ACC112 (cell line): ENCODE results near the gene FLACC1.

Experiments
- H2AFZ ChIP-seq: fragments of 200-600 bp; sonication (generic); one replicate; pipeline ENCODE4 v1.6.0; 2017; ENCODE audit warnings: antibody characterized with exemption, low read length; ENCODE audit not compliant: unreplicated experiment
- H3K27ac ChIP-seq: fragments of 200-600 bp; sonication (generic); 2 replicates; pipeline ENCODE4 v1.5.1; 2014; ENCODE audit warnings: low read depth, mild to moderate bottlenecking, antibody characterized with exemption, low read length, moderate library complexity
- H3K27me3 ChIP-seq: fragments of 200-600 bp; sonication (generic); 2 replicates; pipeline ENCODE4 v1.6.1; 2014; ENCODE audit warnings: mild to moderate bottlenecking, antibody characterized with exemption, low read length, moderate library complexity, mixed read lengths; ENCODE audit not compliant: insufficient read depth
- H3K36me3 ChIP-seq: fragments of 200-600 bp; sonication (generic); 2 replicates; pipeline ENCODE4 v1.6.1; 2016; ENCODE audit warnings: mild to moderate bottlenecking, antibody characterized with exemption, low read length, moderate library complexity, mixed read lengths; ENCODE audit not compliant: insufficient read depth
- H3K4me1 ChIP-seq: fragments of 200-600 bp; sonication (generic); one replicate; pipeline ENCODE4 v1.6.1; 2016; ENCODE audit warnings: low read length, mixed read lengths; ENCODE audit not compliant: insufficient read depth, unreplicated experiment, control insufficient read depth
- H3K4me3 ChIP-seq: fragments of 200-600 bp; sonication (generic); 2 replicates; pipeline ENCODE4 v1.5.1; 2014; ENCODE audit warnings: mild to moderate bottlenecking, low read depth, low read length
- H3K79me2 ChIP-seq: fragments of 200-600 bp; sonication (generic); one replicate; pipeline ENCODE4 v1.6.0; 2016; ENCODE audit warnings: low read length; ENCODE audit not compliant: control insufficient read depth, unreplicated experiment, insufficient read depth

Gene FLACC1

DNA sequence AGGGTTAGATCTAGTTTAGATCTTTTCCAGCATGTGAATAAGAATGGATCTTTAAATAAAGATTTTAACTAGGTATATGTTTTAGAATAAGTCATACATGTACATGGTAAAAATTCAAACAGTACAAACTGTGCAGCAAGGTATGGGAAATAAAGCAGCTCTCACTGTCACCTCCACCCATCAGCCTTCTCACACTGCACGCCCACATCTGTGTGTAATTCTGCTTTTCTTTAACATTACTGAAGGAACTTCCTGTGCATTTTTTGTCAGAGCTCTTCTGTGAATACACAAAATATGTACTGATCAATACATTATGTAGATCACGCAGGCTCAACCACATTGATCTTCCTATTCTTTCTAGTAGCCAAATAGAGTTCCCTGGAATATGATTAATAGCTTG is 93.4 kb downstream of the FLACC1 start:
- Histone ChIP-seq H3K4me3 (peak overlapping the region; percentile 54; the same call in 1 of the 2 replicates), H3K4me1 (peaks cover 48% of the 10 kb centered on the region), H2AFZ (no peak overlapping the region), H3K36me3 (no peaks in the 10 kb centered on the region), H3K27ac (no peak overlapping the region), H3K79me2 (peaks cover 61% of the 10 kb centered on the region), H3K27me3 (no peaks in the 10 kb centered on the region)

DNA sequence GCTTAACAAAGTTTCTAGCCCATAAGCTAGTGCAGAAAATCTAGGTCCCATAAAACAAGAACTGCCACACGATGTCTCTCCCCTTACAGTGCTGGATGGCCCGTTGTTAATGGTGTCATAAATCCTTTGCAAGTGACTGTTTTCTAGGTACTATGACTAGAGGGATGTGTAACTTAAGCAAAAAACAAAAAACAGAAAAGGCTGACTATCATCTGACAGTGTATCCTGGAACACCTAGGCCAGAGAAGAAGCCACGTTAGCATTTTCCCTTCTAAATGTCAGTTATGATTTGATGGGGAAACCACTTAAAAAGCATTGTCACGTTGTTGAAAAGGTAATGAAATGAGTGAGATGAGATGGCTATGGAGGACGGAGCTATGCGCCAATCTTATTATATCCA is 94.4 kb downstream of the FLACC1 start:
- Histone ChIP-seq H3K4me1 (peaks cover 48% of the 10 kb centered on the region), H3K79me2 (peaks cover 63% of the 10 kb centered on the region), H3K4me3 (peak overlapping the region; percentile 31), H2AFZ (no peak overlapping the region), H3K36me3 (no peaks in the 10 kb centered on the region), H3K27me3 (no peaks in the 10 kb centered on the region), H3K27ac (no peak overlapping the region)

DNA sequence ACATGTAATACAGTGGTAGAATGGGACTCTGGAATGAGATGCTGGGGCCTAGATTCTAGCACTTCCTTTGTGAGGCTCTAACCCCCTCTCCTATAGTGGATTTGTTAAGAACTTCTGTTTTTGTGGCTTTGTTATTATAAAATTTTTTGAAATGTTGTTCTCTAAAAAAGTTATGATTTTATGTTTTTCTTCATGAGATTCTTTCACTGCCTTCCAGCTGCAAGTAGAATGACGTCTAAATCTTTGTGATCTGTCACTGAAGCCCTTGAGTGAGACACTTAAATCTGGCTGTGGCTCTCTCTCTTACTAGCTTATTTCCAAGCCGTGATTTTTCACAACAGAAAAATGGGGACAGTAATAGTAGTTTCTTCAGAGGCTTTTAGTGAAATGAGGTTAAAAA is 95.2 kb downstream of the FLACC1 start:
- H3K27ac ChIP-seq = no peak overlapping the region
- no peak overlapping the region for H2AFZ ChIP-seq
- H3K27me3 ChIP-seq = no peaks in the 10 kb centered on the region
- H3K79me2 ChIP-seq = peaks cover 63% of the 10 kb centered on the region
- peaks cover 52% of the 10 kb centered on the region for H3K4me1 ChIP-seq
- H3K4me3 ChIP-seq = peak overlapping the region; percentile 63
- H3K36me3 ChIP-seq = no peaks in the 10 kb centered on the region

DNA sequence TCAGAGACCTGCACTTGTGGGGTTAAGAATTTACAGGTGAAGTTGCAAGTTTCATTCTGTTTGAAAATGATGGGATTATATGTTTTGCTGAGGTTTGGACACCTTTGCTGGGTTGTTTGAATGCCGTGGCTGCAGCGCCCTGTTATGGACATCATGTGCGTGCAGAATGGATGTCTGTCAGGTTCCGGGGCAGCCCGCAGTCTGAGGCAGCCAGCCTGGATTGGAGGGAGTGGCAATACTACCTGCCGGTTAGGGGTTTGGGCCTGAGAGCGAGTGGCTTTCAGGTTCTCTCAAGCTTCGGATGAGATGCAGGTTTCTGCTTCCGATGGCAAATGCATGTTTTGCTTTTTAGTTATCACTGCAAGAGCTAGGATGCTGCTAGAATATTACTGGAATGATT is 95.7 kb downstream of the FLACC1 start:
- Histone ChIP-seq H3K27ac (no peak overlapping the region), H3K4me3 (peak overlapping the region; percentile 63)

DNA sequence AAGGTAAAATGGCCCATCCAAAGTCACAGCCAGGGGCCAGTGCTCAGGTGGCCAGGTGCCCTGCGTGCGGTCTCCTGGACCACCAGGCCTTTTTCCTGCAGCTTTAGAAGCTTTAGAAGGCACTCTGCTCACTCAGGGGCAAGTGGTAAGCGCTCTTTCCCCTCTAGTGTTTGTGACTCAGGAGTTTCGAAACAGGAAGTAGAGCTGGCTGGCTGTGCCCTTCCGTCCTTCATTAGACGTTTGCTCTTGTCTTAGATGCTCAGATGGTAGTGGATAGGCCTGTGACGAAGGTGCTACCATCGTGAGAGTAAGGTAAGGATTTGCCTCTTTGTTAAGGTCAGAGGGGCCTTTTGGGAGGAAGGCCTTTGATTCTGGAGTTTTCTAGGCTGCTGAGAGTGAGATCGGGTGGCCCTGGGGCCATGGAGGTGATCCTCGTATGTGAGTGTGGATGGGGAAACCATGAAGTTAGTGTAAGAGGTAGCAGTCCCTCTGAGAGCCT is 96.8 kb downstream of the FLACC1 start, which contains the start of gene CASP8:
TSS of gene CASP8 (plus strand) at position 235 of the 499 bp plus-strand sequence. CDS start 5,951 bp downstream, outside the sequence.
- H3K36me3 ChIP-seq = no peaks in the 10 kb centered on the region
- peaks cover 52% of the 10 kb centered on the region for H3K4me1 ChIP-seq
- peak within 1 kb of the TSS; percentile 81 for H3K4me3 ChIP-seq
- peak within 1 kb of the TSS; percentile 97 for H3K27ac ChIP-seq
- H3K27me3 ChIP-seq = no peaks in the 10 kb centered on the region
- peaks cover 57% of the 10 kb centered on the region for H3K79me2 ChIP-seq
- peak within 1 kb of the TSS; percentile 49 for H2AFZ ChIP-seq

More for the DNA sequence above, 95.7 kb downstream of the FLACC1 start:
- no peak overlapping the region for H2AFZ ChIP-seq
- peaks cover 63% of the 10 kb centered on the region for H3K79me2 ChIP-seq
- H3K36me3 ChIP-seq = no peaks in the 10 kb centered on the region
- H3K4me1 ChIP-seq = peaks cover 52% of the 10 kb centered on the region
- no peaks in the 10 kb centered on the region for H3K27me3 ChIP-seq

DNA sequence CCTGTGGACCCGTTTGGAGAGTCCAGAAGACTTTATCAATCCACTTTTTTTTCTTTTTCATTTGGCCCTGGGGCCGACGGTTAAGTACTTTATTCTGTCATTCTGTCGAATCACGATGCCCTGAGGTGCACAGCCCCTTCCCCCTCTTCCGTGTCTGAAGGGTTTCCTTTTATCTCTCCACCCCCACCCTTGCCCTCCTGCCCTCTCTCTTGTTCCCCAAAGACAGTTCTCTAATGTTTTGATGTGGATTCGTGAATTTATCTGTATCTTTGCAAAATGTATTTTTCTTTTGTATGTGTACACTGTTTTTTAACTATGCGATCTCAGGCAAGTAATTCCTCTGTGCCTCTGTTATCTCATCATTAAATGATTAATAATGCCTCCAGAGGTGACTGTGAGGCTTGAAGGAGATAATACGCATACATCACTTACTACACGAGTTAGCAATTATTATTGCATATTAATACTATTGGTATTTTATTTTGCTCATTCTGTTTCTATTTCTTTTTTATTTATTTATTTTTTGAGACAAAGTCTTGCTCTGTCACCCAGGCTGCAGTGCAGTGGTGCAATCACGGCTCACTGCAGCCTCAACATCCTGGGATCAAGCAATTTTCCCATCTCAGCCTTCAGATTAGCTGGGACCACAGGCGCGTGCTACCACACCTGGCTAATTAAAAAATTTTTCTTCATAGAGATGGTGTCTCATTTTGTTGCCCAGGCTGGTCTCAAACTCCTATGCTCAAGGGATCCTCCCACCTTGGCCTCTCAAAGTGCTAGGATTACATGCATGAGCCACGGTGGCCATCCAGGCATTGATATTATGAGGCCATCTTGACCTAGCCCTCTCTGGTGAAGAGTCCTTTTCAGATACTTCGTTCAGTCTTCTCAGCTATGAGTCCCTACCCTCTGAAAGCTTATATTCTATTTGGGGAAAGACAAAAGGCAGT is 98.2 kb downstream of the FLACC1 start:
- H3K4me3 ChIP-seq = peak overlapping the region; percentile 81
- no peaks in the 10 kb centered on the region for H3K27me3 ChIP-seq
- no peaks in the 10 kb centered on the region for H3K36me3 ChIP-seq
- H2AFZ ChIP-seq = no peak overlapping the region
- H3K79me2 ChIP-seq = peaks cover 44% of the 10 kb centered on the region
- H3K27ac ChIP-seq = peak overlapping the region; percentile 97
- H3K4me1 ChIP-seq = peaks cover 46% of the 10 kb centered on the region

DNA sequence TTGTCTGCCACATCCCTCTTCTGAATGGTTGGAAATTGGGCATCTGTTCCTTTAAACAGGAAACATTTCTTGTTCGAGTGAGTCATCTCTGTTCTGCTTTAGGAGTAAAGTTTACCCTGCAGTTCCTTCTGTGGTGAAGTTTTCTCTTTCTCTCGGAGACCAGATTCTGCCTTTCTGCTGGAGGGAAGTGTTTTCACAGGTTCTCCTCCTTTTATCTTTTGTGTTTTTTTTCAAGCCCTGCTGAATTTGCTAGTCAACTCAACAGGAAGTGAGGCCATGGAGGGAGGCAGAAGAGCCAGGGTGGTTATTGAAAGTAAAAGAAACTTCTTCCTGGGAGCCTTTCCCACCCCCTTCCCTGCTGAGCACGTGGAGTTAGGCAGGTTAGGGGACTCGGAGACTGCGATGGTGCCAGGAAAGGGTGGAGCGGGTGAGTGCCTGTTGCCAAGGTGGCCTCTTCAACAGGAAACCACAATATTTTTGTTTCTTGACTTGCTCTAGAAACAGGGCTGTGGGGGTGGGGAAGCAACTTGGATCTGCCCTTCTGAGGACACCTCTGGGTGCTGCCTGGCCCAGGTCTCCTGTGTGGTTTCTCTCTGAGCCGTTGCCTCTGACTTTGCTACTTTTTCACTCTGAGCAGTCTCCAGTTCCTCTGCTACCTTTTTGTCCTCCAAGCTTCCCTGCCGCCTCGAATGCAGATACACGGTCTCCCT is 99.0 kb downstream of the FLACC1 start:
- peak overlapping the region; percentile 81 for H3K4me3 ChIP-seq
- no peaks in the 10 kb centered on the region for H3K27me3 ChIP-seq
- peaks cover 36% of the 10 kb centered on the region for H3K79me2 ChIP-seq
- peak overlapping the region; percentile 83 for H2AFZ ChIP-seq
- H3K36me3 ChIP-seq = no peaks in the 10 kb centered on the region
- H3K27ac ChIP-seq = peak overlapping the region; percentile 97
- H3K4me1 ChIP-seq = peaks cover 38% of the 10 kb centered on the region

DNA sequence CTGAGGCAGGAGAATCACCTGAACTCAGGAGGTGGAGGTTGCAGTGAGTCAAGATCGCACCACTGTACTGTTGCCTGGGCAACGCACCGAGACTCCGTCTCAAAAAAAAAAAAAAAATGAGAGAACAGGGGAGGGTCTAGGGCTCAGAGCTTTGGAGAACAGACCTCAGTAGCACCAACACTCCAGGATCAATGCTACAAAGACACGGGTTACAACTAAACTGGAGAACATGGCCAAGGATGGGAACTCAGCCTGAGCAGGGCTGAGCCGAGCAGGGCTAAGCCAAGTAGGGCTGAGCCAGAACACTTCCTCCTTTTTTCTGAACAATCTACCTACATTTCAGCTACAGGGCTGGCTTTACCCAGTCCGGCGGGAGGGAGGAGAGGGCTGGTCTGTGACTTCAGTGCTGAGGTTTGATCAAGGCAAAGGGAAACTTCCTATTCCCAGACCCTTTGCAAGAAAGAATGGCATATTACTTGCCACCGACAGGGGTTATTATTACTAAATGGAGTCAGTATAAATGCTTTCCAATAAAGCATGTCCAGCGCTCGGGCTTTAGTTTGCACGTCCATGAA is 99.7 kb downstream of the FLACC1 start:
- Histone ChIP-seq H3K36me3 (no peaks in the 10 kb centered on the region), H2AFZ (peak overlapping the region; percentile 83), H3K27ac (peak overlapping the region; percentile 97), H3K79me2 (peaks cover 30% of the 10 kb centered on the region), H3K4me1 (peaks cover 32% of the 10 kb centered on the region), H3K27me3 (no peaks in the 10 kb centered on the region), H3K4me3 (peak overlapping the region; percentile 81)

DNA sequence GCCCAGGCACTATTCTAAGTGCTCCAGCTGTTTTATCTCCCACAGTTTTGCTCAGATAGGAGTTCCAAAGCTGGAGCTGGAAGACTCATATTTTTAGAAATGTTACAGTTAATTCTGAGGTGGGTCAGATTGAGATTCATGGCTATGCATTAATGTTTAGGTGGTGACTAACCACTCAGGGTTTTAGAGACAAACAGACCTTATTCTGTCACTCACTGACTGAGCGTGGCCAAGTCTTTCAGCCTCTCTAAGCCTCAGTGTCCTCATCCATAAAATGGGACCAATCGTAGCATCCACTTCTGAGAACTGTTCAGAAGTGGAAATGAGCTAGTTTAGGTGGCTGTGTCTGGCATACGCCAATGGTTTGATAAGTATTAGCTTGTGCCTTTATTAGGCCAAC is 101.1 kb downstream of the FLACC1 start:
- Histone ChIP-seq H3K4me1 (peaks cover 22% of the 10 kb centered on the region), H3K79me2 (peaks cover 21% of the 10 kb centered on the region), H3K36me3 (no peaks in the 10 kb centered on the region), H3K4me3 (no peak overlapping the region), H3K27ac (no peak overlapping the region), H3K27me3 (no peaks in the 10 kb centered on the region), H2AFZ (no peak overlapping the region)

DNA sequence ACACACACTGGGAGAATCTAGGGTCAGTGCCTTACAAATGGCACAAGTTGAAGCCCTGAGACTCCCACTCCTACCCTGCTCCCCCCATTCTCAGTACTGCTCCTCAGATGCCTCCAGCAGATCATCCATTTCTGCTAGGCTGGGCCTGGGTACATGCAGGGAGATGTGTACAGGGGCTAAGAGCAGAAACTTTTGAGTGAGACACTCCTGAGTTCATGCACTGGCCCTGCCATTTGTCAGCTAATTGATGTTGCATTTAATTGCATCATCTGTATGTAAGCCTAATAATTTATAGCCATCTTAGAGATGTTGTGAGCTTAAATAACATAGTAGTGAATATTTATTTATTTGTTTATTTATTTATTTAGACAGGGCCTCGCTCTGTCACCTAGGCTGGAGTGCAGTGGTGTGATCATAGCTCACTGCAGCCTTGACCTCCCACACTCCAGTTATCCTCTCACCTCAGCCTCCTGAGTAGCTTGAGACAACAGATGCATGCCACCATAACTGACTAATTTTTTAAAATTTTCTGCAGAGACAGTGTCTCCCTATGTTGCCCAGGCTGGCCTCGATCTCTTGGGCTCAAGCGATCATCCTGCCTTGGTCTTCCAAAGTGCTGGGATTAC is 101.6 kb downstream of the FLACC1 start:
- Histone ChIP-seq H3K4me3 (no peak overlapping the region), H3K79me2 (peaks cover 16% of the 10 kb centered on the region), H3K27me3 (no peaks in the 10 kb centered on the region), H3K36me3 (no peaks in the 10 kb centered on the region), H3K27ac (no peak overlapping the region), H3K4me1 (peaks cover 17% of the 10 kb centered on the region), H2AFZ (no peak overlapping the region)
